HepG2 (cell line): ENCODE results near the gene MIX23. TPM values are rescaled to one million over a fixed set of nuclear protein-coding genes. Genes with fewer than 3 reads are reported as not detected.

ENCODE experiments used
- ARNT ChIP-seq: fragments of 450-650 bp; IDR thresholded peaks from 2 replicates; pipeline ENCODE4 v1.6.1; 2017
- CENPT ChIP-seq: sonication (generic); formaldehyde crosslinking; IDR thresholded peaks from 2 replicates; pipeline ENCODE4 v1.8.0; 2022; ENCODE audit warnings: low read depth, mild to moderate bottlenecking, moderate library complexity, missing genetic modification reagents
- CREM ChIP-seq, 2 experiments: sonication (generic) in 1 of 2; formaldehyde crosslinking in 1 of 2; IDR thresholded peaks; 2 replicates each; pipeline versions ENCODE4 v1.4.0 to v1.6.1; 2016 to 2020; ENCODE audit warnings: antibody characterized with exemption in 1 of 2, mild to moderate bottlenecking in 1 of 2, missing genetic modification reagents in 1 of 2
- DR1 ChIP-seq: sonication (generic); formaldehyde crosslinking; IDR thresholded peaks from 2 replicates; pipeline ENCODE4 v1.8.0; 2021; ENCODE audit warnings: mild to moderate bottlenecking, missing genetic modification reagents, inconsistent platforms
- GFI1 ChIP-seq: sonication (generic); formaldehyde crosslinking; IDR thresholded peaks from 2 replicates; pipeline ENCODE4 v1.5.0; 2020; ENCODE audit warnings: missing genetic modification reagents, mild to moderate bottlenecking, borderline replicate concordance
- HDAC2 ChIP-seq: sonication (generic); formaldehyde crosslinking; IDR thresholded peaks from 2 replicates; pipeline ENCODE4 v1.4.0; 2020; ENCODE audit warnings: missing genetic modification reagents
- HOXD1 ChIP-seq: sonication (generic); formaldehyde crosslinking; IDR thresholded peaks from 2 replicates; pipeline ENCODE4 v1.5.0; 2020; ENCODE audit warnings: missing genetic modification reagents
- JDP2 ChIP-seq: sonication (generic); formaldehyde crosslinking; IDR thresholded peaks from 2 replicates; pipeline ENCODE4 v1.8.1; 2022; ENCODE audit warnings: missing genetic modification reagents, borderline replicate concordance
- KDM1A ChIP-seq: IDR thresholded peaks from 2 replicates; pipeline ENCODE4 v1.6.1; 2016; ENCODE audit warnings: missing compliant biosample characterization
- KDM5A ChIP-seq: fragments of 200-600 bp; sonication (generic); IDR thresholded peaks from 2 replicates; pipeline ENCODE4 v1.7.0; 2018; ENCODE audit warnings: antibody characterized with exemption, mild to moderate bottlenecking, low read length, borderline replicate concordance
- NFATC3 ChIP-seq: sonication (generic); formaldehyde crosslinking; IDR thresholded peaks from 2 replicates; pipeline ENCODE4 v1.5.1; 2020; ENCODE audit warnings: mild to moderate bottlenecking, missing genetic modification reagents
- NONO ChIP-seq, 2 experiments: fragments of 450-650 bp in 1 of 2; sonication (generic) in 1 of 2; formaldehyde crosslinking in 1 of 2; IDR thresholded peaks in 1 of 2; conservative IDR thresholded peaks in 1 of 2; 2 replicates each; pipeline versions ENCODE4 v1.6.1 to v1.8.0; 2017 to 2022; ENCODE audit warnings: mild to moderate bottlenecking in 1 of 2, missing genetic modification reagents in 1 of 2, moderate library complexity in 1 of 2
- POGZ ChIP-seq: sonication (generic); formaldehyde crosslinking; IDR thresholded peaks from 2 replicates; pipeline ENCODE4 v1.4.0; 2020; ENCODE audit warnings: mild to moderate bottlenecking, missing genetic modification reagents
- TBL1XR1 ChIP-seq: fragments of 150-350 bp; IDR thresholded peaks from 2 replicates; pipeline ENCODE4 v1.6.1; 2014; ENCODE audit warnings: borderline replicate concordance, low read length; ENCODE audit not compliant: partially characterized antibody
- WIZ ChIP-seq: sonication (generic); formaldehyde crosslinking; IDR thresholded peaks from 2 replicates; pipeline ENCODE4 v1.5.1; 2020; ENCODE audit warnings: mild to moderate bottlenecking, missing genetic modification reagents
- ZFP1 ChIP-seq: IDR thresholded peaks from 2 replicates; pipeline ENCODE4 v1.6.1; 2016
- ZFP90 ChIP-seq: sonication (generic); formaldehyde crosslinking; IDR thresholded peaks from 2 replicates; pipeline ENCODE4 v1.8.0; 2022; ENCODE audit warnings: missing genetic modification reagents, mild to moderate bottlenecking, inconsistent platforms, borderline replicate concordance
- ZFX ChIP-seq: sonication (generic); formaldehyde crosslinking; IDR thresholded peaks from 2 replicates; pipeline ENCODE4 v1.4.0; 2020; ENCODE audit warnings: mild to moderate bottlenecking, low read depth, missing genetic modification reagents, moderate library complexity
- ZFYVE20 ChIP-seq: sonication (generic); formaldehyde crosslinking; IDR thresholded peaks from 2 replicates; pipeline ENCODE4 v1.8.0; 2023; ENCODE audit warnings: low read depth, mild to moderate bottlenecking, moderate library complexity, missing genetic modification reagents, borderline replicate concordance
- ZNF331 ChIP-seq: sonication (generic); formaldehyde crosslinking; IDR thresholded peaks from 2 replicates; pipeline ENCODE4 v1.4.0; 2020; ENCODE audit warnings: missing genetic modification reagents
- ZNF335 ChIP-seq: sonication (generic); formaldehyde crosslinking; IDR thresholded peaks from 2 replicates; pipeline ENCODE4 v1.4.0; 2020; ENCODE audit warnings: missing genetic modification reagents
- ZNF614 ChIP-seq: IDR thresholded peaks from 2 replicates; pipeline ENCODE4 v1.6.1; 2018; ENCODE audit warnings: missing biosample characterization, missing genetic modification reagents, inconsistent platforms, borderline replicate concordance
- ZNF792 ChIP-seq: IDR thresholded peaks from 2 replicates; pipeline ENCODE4 v1.6.1; 2016
- polyA plus RNA-seq, 8 experiments: library from polyadenylated mRNA; depleted of rRNA in 3 of 8; stranded (reverse) in 7 of 8; unstranded in 1 of 8; fragments of >200 nt; fragmentation: Illumina TruSeq in 4 of 8; extraction: Trizol in 4 of 8; gene quantifications; 2 replicates each; pipeline versions ENCODE4 v1.2.1 to v1.2.3, GENCODE V29; 2011 to 2016; ENCODE audit warnings: low read depth in 4 of 8, missing spikeins in 1 of 8, mixed read lengths in 1 of 8; ENCODE audit not compliant: insufficient read depth in 1 of 8
- total RNA-seq, 5 experiments: library from RNA; depleted of rRNA; stranded (reverse); fragments of >200 nt; fragmentation: Illumina TruSeq; extraction: Trizol; gene quantifications; 2 replicates each; pipeline ENCODE4 v1.2.3, GENCODE V29; 2016; ENCODE audit warnings: low read depth in 1 of 5
- TF ChIP-seq, protein P1 (sequence below), 2 experiments: fragments of 450-650 bp in 1 of 2; sonication (generic) in 1 of 2; formaldehyde crosslinking; IDR thresholded peaks; 2 replicates each; pipeline versions ENCODE4 v1.5.0 to v1.8.0; 2020 to 2022; ENCODE audit warnings: mild to moderate bottlenecking in 1 of 2, missing genetic modification reagents in 1 of 2
- TF ChIP-seq, protein P2 (sequence below): sonication (generic); formaldehyde crosslinking; IDR thresholded peaks from 2 replicates; pipeline ENCODE4 v1.4.0; 2020; ENCODE audit warnings: missing genetic modification reagents; ENCODE audit errors: not compliant biosample characterization
- TF ChIP-seq, protein P3 (sequence below): sonication (generic); formaldehyde crosslinking; IDR thresholded peaks from 2 replicates; pipeline ENCODE4 v1.5.0; 2020; ENCODE audit warnings: mild to moderate bottlenecking, missing genetic modification reagents
- TF ChIP-seq, protein P4 (sequence below): sonication (generic); formaldehyde crosslinking; IDR thresholded peaks from 2 replicates; pipeline ENCODE4 v1.8.1; 2023; ENCODE audit warnings: mild to moderate bottlenecking, missing genetic modification reagents

MIX23 gene
- total and polyA plus RNA-seq, 2 of the 13 experiments (the other 11 are each of a cell fraction or from before 2014, with no cell fraction given): 20.0 to 152 TPM

DNA sequence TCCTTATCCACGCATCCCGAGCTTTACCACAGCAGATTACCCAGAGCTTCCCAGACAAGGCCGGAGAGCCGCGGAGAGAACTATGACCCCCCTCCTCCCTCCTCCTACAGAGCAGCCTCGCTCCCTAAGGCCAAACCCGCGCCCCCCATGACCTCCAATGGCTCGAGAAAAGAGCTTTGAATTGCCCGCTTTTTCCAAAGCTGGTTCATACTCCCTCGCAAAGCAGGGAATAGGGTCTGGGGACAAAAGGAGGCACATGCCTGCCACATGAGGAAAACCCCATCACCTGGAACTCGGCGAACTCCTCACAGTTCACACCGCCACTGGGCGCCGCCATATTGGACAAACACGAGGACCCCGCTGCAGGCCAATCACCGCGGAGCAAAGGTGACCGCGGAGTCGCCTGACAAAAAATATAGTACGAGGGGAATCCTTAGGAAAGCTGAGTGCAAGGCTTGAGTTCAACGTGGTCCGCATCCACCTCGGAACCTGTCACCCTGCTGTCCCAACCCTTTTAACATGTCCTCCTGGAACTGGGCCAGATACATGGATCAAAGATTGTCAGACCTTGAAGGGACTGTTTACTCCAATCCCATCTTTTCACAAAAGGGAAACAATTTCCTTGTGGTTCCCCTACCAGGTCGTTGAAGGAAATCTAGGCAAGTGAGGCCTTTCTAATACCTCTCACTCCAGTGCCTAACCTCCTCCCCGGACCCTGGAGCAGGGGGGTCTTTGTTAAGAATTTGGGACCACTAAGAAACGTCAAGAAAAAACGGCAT, at the start of gene MIX23 (continued):
- TF ChIP-seq ZFP90 (CRISPR knock-in tag): peak; percentile 77; the same call in 1 of the 2 replicates
- TF ChIP-seq ARNT: no peak
- TF ChIP-seq HDAC2 (CRISPR knock-in tag): peak; percentile 21; the same call in 1 of the 2 replicates
- TF ChIP-seq TBL1XR1: no peak
- peak; percentile 40; the same call in 1 of the 2 replicates for TF ChIP-seq ZNF331 (CRISPR knock-in tag)
- TF ChIP-seq NONO (IDR thresholded peaks at IDR 0.05): no peak
- TF ChIP-seq NONO (CRISPR knock-in tag; conservative IDR thresholded peaks at IDR 0.05): peak; percentile 65; the same call in 1 of the 2 replicates
- TF ChIP-seq KDM5A: peak; percentile 99
- TF ChIP-seq ZFX: peak; percentile 95
- TF ChIP-seq GFI1 (CRISPR knock-in tag): no peak; the same call in 1 of the 2 replicates
- TF ChIP-seq, protein P1, sequence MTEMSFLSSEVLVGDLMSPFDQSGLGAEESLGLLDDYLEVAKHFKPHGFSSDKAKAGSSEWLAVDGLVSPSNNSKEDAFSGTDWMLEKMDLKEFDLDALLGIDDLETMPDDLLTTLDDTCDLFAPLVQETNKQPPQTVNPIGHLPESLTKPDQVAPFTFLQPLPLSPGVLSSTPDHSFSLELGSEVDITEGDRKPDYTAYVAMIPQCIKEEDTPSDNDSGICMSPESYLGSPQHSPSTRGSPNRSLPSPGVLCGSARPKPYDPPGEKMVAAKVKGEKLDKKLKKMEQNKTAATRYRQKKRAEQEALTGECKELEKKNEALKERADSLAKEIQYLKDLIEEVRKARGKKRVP (CRISPR knock-in tag; IDR thresholded peaks at IDR 0.05): no peak
- TF ChIP-seq ZFP1 (CRISPR knock-in tag): no peak
- TF ChIP-seq, protein P2, sequence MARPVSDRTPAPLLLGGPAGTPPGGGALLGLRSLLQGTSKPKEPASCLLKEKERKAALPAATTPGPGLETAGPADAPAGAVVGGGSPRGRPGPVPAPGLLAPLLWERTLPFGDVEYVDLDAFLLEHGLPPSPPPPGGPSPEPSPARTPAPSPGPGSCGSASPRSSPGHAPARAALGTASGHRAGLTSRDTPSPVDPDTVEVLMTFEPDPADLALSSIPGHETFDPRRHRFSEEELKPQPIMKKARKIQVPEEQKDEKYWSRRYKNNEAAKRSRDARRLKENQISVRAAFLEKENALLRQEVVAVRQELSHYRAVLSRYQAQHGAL (CRISPR knock-in tag): peak; percentile 49
- no peak for TF ChIP-seq ZFYVE20 (CRISPR knock-in tag)
- TF ChIP-seq POGZ (CRISPR knock-in tag): peak; percentile 72; the same call in 1 of the 2 replicates
- TF ChIP-seq ZNF792: no peak
- TF ChIP-seq WIZ (CRISPR knock-in tag): no peak; the same call in 1 of the 2 replicates
- no peak for TF ChIP-seq CENPT (CRISPR knock-in tag)
- no peak; the same call in 1 of the 2 replicates for TF ChIP-seq ZNF614 (CRISPR knock-in tag)
- TF ChIP-seq NFATC3 (CRISPR knock-in tag): no peak
- TF ChIP-seq KDM1A (CRISPR knock-in tag): no peak
- TF ChIP-seq DR1 (CRISPR knock-in tag): peak; percentile 81
- no peak for TF ChIP-seq JDP2
- TF ChIP-seq, protein P3, sequence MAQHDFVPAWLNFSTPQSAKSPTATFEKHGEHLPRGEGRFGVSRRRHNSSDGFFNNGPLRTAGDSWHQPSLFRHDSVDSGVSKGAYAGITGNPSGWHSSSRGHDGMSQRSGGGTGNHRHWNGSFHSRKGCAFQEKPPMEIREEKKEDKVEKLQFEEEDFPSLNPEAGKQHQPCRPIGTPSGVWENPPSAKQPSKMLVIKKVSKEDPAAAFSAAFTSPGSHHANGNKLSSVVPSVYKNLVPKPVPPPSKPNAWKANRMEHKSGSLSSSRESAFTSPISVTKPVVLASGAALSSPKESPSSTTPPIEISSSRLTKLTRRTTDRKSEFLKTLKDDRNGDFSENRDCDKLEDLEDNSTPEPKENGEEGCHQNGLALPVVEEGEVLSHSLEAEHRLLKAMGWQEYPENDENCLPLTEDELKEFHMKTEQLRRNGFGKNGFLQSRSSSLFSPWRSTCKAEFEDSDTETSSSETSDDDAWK (CRISPR knock-in tag): no peak
- TF ChIP-seq, protein P4, sequence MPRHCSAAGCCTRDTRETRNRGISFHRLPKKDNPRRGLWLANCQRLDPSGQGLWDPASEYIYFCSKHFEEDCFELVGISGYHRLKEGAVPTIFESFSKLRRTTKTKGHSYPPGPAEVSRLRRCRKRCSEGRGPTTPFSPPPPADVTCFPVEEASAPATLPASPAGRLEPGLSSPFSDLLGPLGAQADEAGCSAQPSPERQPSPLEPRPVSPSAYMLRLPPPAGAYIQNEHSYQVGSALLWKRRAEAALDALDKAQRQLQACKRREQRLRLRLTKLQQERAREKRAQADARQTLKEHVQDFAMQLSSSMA (CRISPR knock-in tag): no peak
- TF ChIP-seq CREM (IDR thresholded peaks at IDR 0.05): peak; percentile 52
- TF ChIP-seq CREM (CRISPR knock-in tag; IDR thresholded peaks at IDR 0.05): no peak
- TF ChIP-seq ZNF335 (CRISPR knock-in tag): peak; percentile 99
- peak; percentile 80 for TF ChIP-seq HOXD1 (CRISPR knock-in tag)
